HG03108 (cell line): ENCODE results near the gene STEAP3.

ENCODE experiments used
- ATAC-seq: cut with Tn5 transposase; IDR thresholded peaks from one replicate; pipeline ENCODE4 v1.9.1; 2021; ENCODE audit warnings: moderate library complexity; ENCODE audit not compliant: unreplicated experiment

Gene STEAP3

GRCh38 chr2:119225105-119225865 lies 1.7 kb downstream of the STEAP3 start:
- ATAC-seq = no peak

GRCh38 chr2:119225926-119226325 lies 2.3 kb downstream of the STEAP3 start:
- no peak for ATAC-seq

- no peak for ATAC-seq
These were observed 3.7 kb downstream of the STEAP3 start for GRCh38 chr2:119227346-119227745.

- ATAC-seq = no peak
These were observed 4.5 kb downstream of the STEAP3 start for GRCh38 chr2:119228136-119228535.

GRCh38 chr2:119228964-119229363 lies 5.3 kb downstream of the STEAP3 start:
- no peak for ATAC-seq

GRCh38 chr2:119229716-119230115 lies 6.1 kb downstream of the STEAP3 start:
- no peak for ATAC-seq

GRCh38 chr2:119230219-119231185 lies 6.9 kb downstream of the STEAP3 start:
- ATAC-seq = no peak

- no peak for ATAC-seq
These were observed 8.5 kb downstream of the STEAP3 start for GRCh38 chr2:119231975-119232665.

- ATAC-seq = no peak
These were observed 9.0 kb downstream of the STEAP3 start for GRCh38 chr2:119232666-119232993.

- ATAC-seq = peak; percentile 27
These were observed 9.8 kb downstream of the STEAP3 start for GRCh38 chr2:119233326-119234020.

- ATAC-seq = no peak
These were observed 10.7 kb downstream of the STEAP3 start for GRCh38 chr2:119234021-119235019.

GRCh38 chr2:119236796-119237195 lies 13.2 kb downstream of the STEAP3 start:
- no peak for ATAC-seq

GRCh38 chr2:119240311-119241204 lies 16.9 kb downstream of the STEAP3 start:
- ATAC-seq = no peak

GRCh38 chr2:119241205-119241532 lies 17.5 kb downstream of the STEAP3 start:
- ATAC-seq = no peak

- ATAC-seq = no peak
These were observed 18.9 kb downstream of the STEAP3 start for GRCh38 chr2:119242276-119243119.

GRCh38 chr2:119243621-119244020 lies 20.0 kb downstream of the STEAP3 start:
- no peak for ATAC-seq

- ATAC-seq = no peak
These were observed 21.6 kb downstream of the STEAP3 start for GRCh38 chr2:119245076-119245840.
